IPS-NIHi11 (cell line): Measurements from ENCODE around the gene PRKCA.
A peak's percentile ranks its signal among the peaks of the same experiment; 100 is the strongest.

Experiments used
- DNase-seq: peaks from one replicate; pipeline ENCODE4 v3.0.0; 2012; ENCODE audit warnings: mixed read lengths, low spot score

Gene PRKCA

GRCh38 chr17:66746736-66747135 lies 444.3 kb downstream of the PRKCA start:
- DNase-seq: no peak

- no peak for DNase-seq
These were observed 445.3 kb downstream of the PRKCA start for GRCh38 chr17:66747578-66748275.

- no peak for DNase-seq
These were observed 446.2 kb downstream of the PRKCA start for GRCh38 chr17:66748578-66748977.

- no peak for DNase-seq
These were observed 446.9 kb downstream of the PRKCA start for GRCh38 chr17:66749217-66749832.

- no peak for DNase-seq
These were observed 447.7 kb downstream of the PRKCA start for GRCh38 chr17:66750116-66750515.

- DNase-seq: no peak
These were observed 448.5 kb downstream of the PRKCA start for GRCh38 chr17:66750781-66751543.

GRCh38 chr17:66751771-66752170 lies 449.4 kb downstream of the PRKCA start:
- no peak for DNase-seq

- DNase-seq: no peak
These were observed 450.0 kb downstream of the PRKCA start for GRCh38 chr17:66752411-66752810.

GRCh38 chr17:66753126-66753920 lies 450.9 kb downstream of the PRKCA start:
- DNase-seq: no peak

- DNase-seq: peak; percentile 39
These were observed 452.9 kb downstream of the PRKCA start for GRCh38 chr17:66755101-66755943.

GRCh38 chr17:66755944-66756290 lies 453.5 kb downstream of the PRKCA start:
- DNase-seq: no peak

GRCh38 chr17:66760324-66760723 lies 457.9 kb downstream of the PRKCA start:
- DNase-seq: no peak

- no peak for DNase-seq
These were observed 459.9 kb downstream of the PRKCA start for GRCh38 chr17:66762276-66762675.

- DNase-seq: no peak
These were observed 460.6 kb downstream of the PRKCA start for GRCh38 chr17:66763056-66763455.

- no peak for DNase-seq
These were observed 462.1 kb downstream of the PRKCA start for GRCh38 chr17:66764506-66764905.

- DNase-seq: no peak
These were observed 464.9 kb downstream of the PRKCA start for GRCh38 chr17:66767154-66767933.

- DNase-seq: no peak
These were observed 467.5 kb downstream of the PRKCA start for GRCh38 chr17:66769911-66770310.

GRCh38 chr17:66772148-66772812 lies 469.9 kb downstream of the PRKCA start:
- no peak for DNase-seq

- DNase-seq: no peak
These were observed 472.9 kb downstream of the PRKCA start for GRCh38 chr17:66775271-66775670.

- DNase-seq: no peak
These were observed 473.5 kb downstream of the PRKCA start for GRCh38 chr17:66775881-66776400.
